Neuronal stem cell (in vitro differentiated cells): ENCODE measurements around the gene GLIS2.

Source experiments
- DNase-seq: peaks from one replicate; pipeline ENCODE4 v3.0.0-alpha.2; 2013; ENCODE audit warnings: low spot score
- H2AFZ ChIP-seq: one replicate; pipeline ENCODE4 v1.6.1; 2013; ENCODE audit warnings: mild to moderate bottlenecking, low read length, inconsistent platforms
- H2AK5ac ChIP-seq: 2 replicates; pipeline ENCODE4 v1.6.1; 2013; ENCODE audit warnings: low read depth, mild to moderate bottlenecking, inconsistent platforms, low read length, moderate library complexity, mixed read lengths
- H2BK120ac ChIP-seq: 2 replicates; pipeline ENCODE4 v1.6.1; 2013; ENCODE audit warnings: low read depth, mild to moderate bottlenecking, inconsistent platforms, low read length, moderate library complexity, mixed read lengths
- H2BK12ac ChIP-seq: one replicate; pipeline ENCODE4 v1.6.1; 2013; ENCODE audit warnings: low read length, inconsistent platforms
- H2BK15ac ChIP-seq: 2 replicates; pipeline ENCODE4 v1.6.1; 2013; ENCODE audit warnings: mild to moderate bottlenecking, low read length, inconsistent platforms, mixed read lengths
- H2BK5ac ChIP-seq: one replicate; pipeline ENCODE4 v1.6.1; 2013; ENCODE audit warnings: inconsistent platforms, mild to moderate bottlenecking, low read length, moderate library complexity
- H3K14ac ChIP-seq: one replicate; pipeline ENCODE4 v1.6.1; 2013; ENCODE audit warnings: low read length, inconsistent platforms
- H3K18ac ChIP-seq: 2 replicates; pipeline ENCODE4 v1.6.1; 2013; ENCODE audit warnings: low read length, inconsistent platforms
- H3K23ac ChIP-seq: 2 replicates; pipeline ENCODE4 v1.6.1; 2013; ENCODE audit warnings: low read depth, mild to moderate bottlenecking, mixed read lengths, low read length, inconsistent platforms; ENCODE audit not compliant: poor library complexity
- H3K27ac ChIP-seq: replicated peaks from 3 replicates; pipeline ENCODE4 v1.5.1; 2013; ENCODE audit warnings: low read length, inconsistent platforms
- H3K27me3 ChIP-seq, 3 experiments: 2 replicates each; pipeline ENCODE4 v1.6.1; 2013; ENCODE audit warnings: low read length in 3 of 3, mild to moderate bottlenecking in 2 of 3, inconsistent platforms in 1 of 3, low read depth in 1 of 3, mixed read lengths in 1 of 3, moderate library complexity in 1 of 3; ENCODE audit not compliant: control insufficient read depth in 3 of 3, insufficient read depth in 3 of 3
- H3K36me3 ChIP-seq, 2 donors: replicated peaks in 1 of 2; 2 replicates each; pipeline ENCODE4 v1.6.1; 2013; ENCODE audit warnings: low read length in 2 of 2; ENCODE audit not compliant: control insufficient read depth in 2 of 2, insufficient read depth in 2 of 2
- H3K4ac ChIP-seq: 2 replicates; pipeline ENCODE4 v1.6.1; 2013; ENCODE audit warnings: inconsistent platforms, mild to moderate bottlenecking, low read length, moderate library complexity
- H3K4me1 ChIP-seq, 2 donors: 1 replicate in 1 of 2; 2 replicates in 1 of 2; pipeline ENCODE4 v1.6.1; 2013; ENCODE audit warnings: low read length in 2 of 2, low read depth in 1 of 2; ENCODE audit not compliant: control insufficient read depth in 2 of 2, insufficient read depth in 1 of 2
- H3K4me2 ChIP-seq: one replicate; pipeline ENCODE4 v1.6.1; 2013; ENCODE audit warnings: mild to moderate bottlenecking, low read length, inconsistent platforms; ENCODE audit not compliant: insufficient read depth, poor library complexity, severe bottlenecking
- H3K4me3 ChIP-seq, 2 donors: 2 replicates each; pipeline ENCODE4 v1.5.1; 2013; ENCODE audit warnings: low read length in 2 of 2, mild to moderate bottlenecking in 2 of 2, inconsistent platforms in 1 of 2, moderate library complexity in 1 of 2
- H3K79me1 ChIP-seq: one replicate; pipeline ENCODE4 v1.6.1; 2013; ENCODE audit warnings: low read depth, mild to moderate bottlenecking, inconsistent platforms, low read length, moderate library complexity
- H3K9ac ChIP-seq: one replicate; pipeline ENCODE4 v1.6.1; 2013; ENCODE audit warnings: mild to moderate bottlenecking, low read depth, low read length, inconsistent platforms; ENCODE audit not compliant: poor library complexity
- H3K9me3 ChIP-seq, 2 donors: replicated peaks in 1 of 2; 2 replicates each; pipeline versions ENCODE3 to v1.6.1; 2013; ENCODE audit warnings: low read length in 2 of 2, mild to moderate bottlenecking in 2 of 2, inconsistent platforms in 1 of 2, low read depth in 1 of 2, mixed read lengths in 1 of 2, moderate library complexity in 1 of 2; ENCODE audit not compliant: control insufficient read depth in 2 of 2, insufficient read depth in 1 of 2
- H4K8ac ChIP-seq: one replicate; pipeline ENCODE4 v1.6.1; 2013; ENCODE audit warnings: low read depth, mild to moderate bottlenecking, inconsistent platforms, low read length, moderate library complexity
- H4K91ac ChIP-seq: one replicate; pipeline ENCODE4 v1.6.1; 2013; ENCODE audit warnings: low read length, low read depth, mild to moderate bottlenecking, inconsistent platforms; ENCODE audit not compliant: poor library complexity
- WGBS, 2 donors: extraction: QIAGEN DNeasy Blood & Tissue Kit; methylation state at CpG; one replicate each; pipeline ENCODE4 v1.1.7; 2013; ENCODE audit warnings: missing lambda C conversion rate in 2 of 2, mixed read lengths in 1 of 2; ENCODE audit not compliant: insufficient read length in 2 of 2, insufficient replicate concordance in 1 of 2; ENCODE audit errors: extremely low coverage in 2 of 2; 5-methylcytosine and 5-hydroxymethylcytosine counted together

The GLIS2 gene

DNA sequence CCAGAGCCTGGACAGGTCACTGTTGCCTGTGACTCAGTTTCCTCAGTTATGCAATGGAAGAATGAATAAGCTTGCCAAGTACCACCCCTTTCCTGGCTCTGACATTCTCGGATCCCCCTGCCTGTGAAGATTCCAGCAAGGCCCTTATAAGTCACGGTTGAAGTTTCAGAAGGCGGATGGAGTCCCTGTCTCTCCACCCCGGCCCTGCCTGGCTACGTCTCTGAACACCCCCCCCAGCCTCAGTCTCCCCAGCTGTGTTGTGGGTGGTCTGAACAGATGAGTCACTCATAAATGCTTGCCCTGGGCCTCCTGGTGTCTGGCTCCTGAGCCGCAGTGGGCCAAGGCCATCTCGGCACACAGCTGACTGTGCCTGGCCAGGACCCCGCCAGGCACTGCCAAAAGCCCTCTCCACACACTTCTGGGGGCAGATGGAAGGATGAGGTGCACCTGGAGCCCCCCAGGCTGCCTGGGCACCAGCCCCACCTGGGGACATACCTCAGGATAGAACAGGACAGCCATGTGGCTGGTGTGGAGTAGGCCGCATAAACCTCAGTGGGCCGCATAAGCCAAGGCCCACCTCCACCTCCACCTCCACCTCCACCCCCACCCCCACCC is 71.2 kb downstream of the GLIS2 start:
- H3K14ac ChIP-seq = no peak overlapping the region
- H3K4me3 ChIP-seq = no peak overlapping the region
- H3K79me1 ChIP-seq = peaks cover 13% of the 10 kb centered on the region
- no peaks in the 10 kb centered on the region for H3K9me3 ChIP-seq
- DNase-seq = no peak
- peak overlapping the region; percentile 89 for H2BK15ac ChIP-seq
- H3K9ac ChIP-seq = no peak overlapping the region
- H2AFZ ChIP-seq = no peak overlapping the region
- no peak overlapping the region for H4K8ac ChIP-seq
- peaks cover 5 to 11% of the 10 kb centered on the region in 2 donors for H3K36me3 ChIP-seq
- peak overlapping the region; percentile 95 for H2AK5ac ChIP-seq
- peak overlapping the region; percentile 35 for H3K18ac ChIP-seq
- no peak overlapping the region for H2BK12ac ChIP-seq
- H3K4me2 ChIP-seq = no peak overlapping the region
- no CpG with 5 or more reads among the region's 10 CpGs for WGBS, 2 donors
- H2BK120ac ChIP-seq = peak overlapping the region; percentile 47
- H2BK5ac ChIP-seq = peak overlapping the region; percentile 83
- H3K4ac ChIP-seq = no peak overlapping the region
- H3K4me1 ChIP-seq = peaks cover 37 to 39% of the 10 kb centered on the region in 2 donors
- no peak overlapping the region for H4K91ac ChIP-seq
- H3K23ac ChIP-seq = no peak overlapping the region
- H3K27ac ChIP-seq = no peak overlapping the region
- no peaks in the 10 kb centered on the region for H3K27me3 ChIP-seq

- H3K4me2 ChIP-seq = no peak overlapping the region
- H2AFZ ChIP-seq = no peak overlapping the region
- no CpG with 5 or more reads among the region's 20 CpGs for WGBS, 2 donors
- peak overlapping the region; percentile 95 for H2AK5ac ChIP-seq
- H2BK15ac ChIP-seq = peak overlapping the region; percentile 89
- no peak overlapping the region for H3K4me3 ChIP-seq
- peak overlapping the region; percentile 73 for H2BK12ac ChIP-seq
- H3K23ac ChIP-seq = peak overlapping the region; percentile 65
- no peak overlapping the region for H3K14ac ChIP-seq
- peak overlapping the region; percentile 85 for H3K18ac ChIP-seq
- H3K36me3 ChIP-seq = peaks cover 5 to 8% of the 10 kb centered on the region in 2 donors
- H3K27me3 ChIP-seq = no peaks in the 10 kb centered on the region
- H3K4ac ChIP-seq = peak overlapping the region; percentile 84
- H3K9me3 ChIP-seq = no peaks in the 10 kb centered on the region
- peaks cover 44 to 46% of the 10 kb centered on the region in 2 donors for H3K4me1 ChIP-seq
- peaks cover 9% of the 10 kb centered on the region for H3K79me1 ChIP-seq
- H2BK120ac ChIP-seq = no peak overlapping the region
- DNase-seq = no peak
- no peak overlapping the region for H3K27ac ChIP-seq
- peak overlapping the region; percentile 83 for H2BK5ac ChIP-seq
- peak overlapping the region; percentile 70 for H3K9ac ChIP-seq
- peak overlapping the region; percentile 85 for H4K91ac ChIP-seq
- H4K8ac ChIP-seq = no peak overlapping the region
Measured at GRCh38 chr16:4387781-4388180, 71.9 kb downstream of the GLIS2 start.

GRCh38 chr16:4388271-4389021 is 72.6 kb downstream of the GLIS2 start:
- peak overlapping the region; percentile 95 for H2AK5ac ChIP-seq
- H3K23ac ChIP-seq = peak overlapping the region; percentile 85
- peaks cover 47 to 53% of the 10 kb centered on the region in 2 donors for H3K4me1 ChIP-seq
- no peak for DNase-seq
- H2AFZ ChIP-seq = no peak overlapping the region
- H3K79me1 ChIP-seq = peaks cover 9% of the 10 kb centered on the region
- H3K4me2 ChIP-seq = no peak overlapping the region
- no CpG with 5 or more reads among the region's 19 CpGs for WGBS, 2 donors
- H3K36me3 ChIP-seq = peaks cover 1 to 7% of the 10 kb centered on the region in 2 donors
- peak overlapping the region; percentile 99 for H2BK120ac ChIP-seq
- peak overlapping the region; percentile 46 for H2BK12ac ChIP-seq
- H2BK15ac ChIP-seq = peak overlapping the region; percentile 97
- H2BK5ac ChIP-seq = peak overlapping the region; percentile 83
- no peaks in the 10 kb centered on the region for H3K9me3 ChIP-seq
- H4K91ac ChIP-seq = no peak overlapping the region
- H3K9ac ChIP-seq = no peak overlapping the region
- H3K4ac ChIP-seq = peak overlapping the region; percentile 93
- no peak overlapping the region for H3K27ac ChIP-seq
- peak overlapping the region; percentile 87 for H3K18ac ChIP-seq
- H3K27me3 ChIP-seq = no peaks in the 10 kb centered on the region
- no peak overlapping the region for H3K4me3 ChIP-seq
- H3K14ac ChIP-seq = peak overlapping the region; percentile 25
- no peak overlapping the region for H4K8ac ChIP-seq
